MM.1S (cell line): ENCODE data around the gene TPCN2.

Experiments used
- DNase-seq: peaks from one replicate; pipeline ENCODE4 v3.0.0-alpha.2; 2015
- H2AFZ ChIP-seq: fragments of 300-600 bp; sonication (generic); 2 replicates; pipeline ENCODE4 v1.6.0; 2016; ENCODE audit warnings: antibody characterized with exemption, low read length
- H3F3A ChIP-seq: fragments of 300-600 bp; sonication (generic); 2 replicates; pipeline ENCODE4 v1.6.1; 2016; ENCODE audit warnings: mild to moderate bottlenecking, antibody characterized with exemption, low read length, moderate library complexity, mixed read lengths; ENCODE audit not compliant: insufficient read depth
- H3K27ac ChIP-seq: fragments of 300-600 bp; sonication (generic); 2 replicates; pipeline ENCODE4 v1.5.1; 2016; ENCODE audit warnings: mild to moderate bottlenecking, low read length
- H3K27me3 ChIP-seq: fragments of 300-600 bp; sonication (generic); replicated peaks from 2 replicates; pipeline ENCODE4 v1.6.0; 2016; ENCODE audit warnings: low read length; ENCODE audit not compliant: insufficient read depth
- H3K36me3 ChIP-seq: fragments of 300-600 bp; sonication (generic); replicated peaks from 2 replicates; pipeline ENCODE4 v1.6.1; 2016; ENCODE audit warnings: mild to moderate bottlenecking, low read length, mixed read lengths; ENCODE audit not compliant: insufficient read depth
- H3K4me1 ChIP-seq: fragments of 300-600 bp; sonication (generic); 2 replicates; pipeline ENCODE4 v1.6.1; 2016; ENCODE audit warnings: low read length, mixed read lengths
- H3K4me2 ChIP-seq: fragments of 300-600 bp; sonication (generic); 2 replicates; pipeline ENCODE4 v1.6.0; 2016; ENCODE audit warnings: low read depth, low read length
- H3K4me3 ChIP-seq: fragments of 300-600 bp; sonication (generic); 2 replicates; pipeline ENCODE4 v1.5.1; 2016; ENCODE audit warnings: low read length, mixed read lengths
- H3K79me2 ChIP-seq: fragments of 300-600 bp; sonication (generic); 2 replicates; pipeline ENCODE4 v1.6.1; 2016; ENCODE audit warnings: mixed run types, low read length, mixed read lengths
- H3K9ac ChIP-seq: fragments of 300-600 bp; sonication (generic); 2 replicates; pipeline ENCODE4 v1.6.1; 2016; ENCODE audit warnings: low read length, mixed read lengths
- H3K9me2 ChIP-seq: fragments of 300-600 bp; sonication (generic); replicated peaks from 2 replicates; pipeline ENCODE4 v1.6.1; 2016; ENCODE audit warnings: mild to moderate bottlenecking, low read length, mixed read lengths; ENCODE audit not compliant: insufficient read depth
- H3K9me3 ChIP-seq: fragments of 300-600 bp; sonication (generic); replicated peaks from 2 replicates; pipeline ENCODE4 v1.6.1; 2016; ENCODE audit warnings: mild to moderate bottlenecking, low read length, mixed read lengths; ENCODE audit not compliant: insufficient read depth
- H4K20me1 ChIP-seq: fragments of 300-600 bp; sonication (generic); 2 replicates; pipeline ENCODE4 v1.6.1; 2016; ENCODE audit warnings: mild to moderate bottlenecking, low read length, moderate library complexity, mixed read lengths; ENCODE audit not compliant: insufficient read depth
- EZH2 ChIP-seq: fragments of 300-600 bp; sonication (generic); optimal IDR thresholded peaks from 2 replicates; pipeline ENCODE3; 2017; ENCODE audit warnings: low read depth, mild to moderate bottlenecking, antibody characterized with exemption, low read length, mixed read lengths
- EZH2phosphoT487 ChIP-seq: fragments of 300-600 bp; sonication (generic); IDR thresholded peaks from 2 replicates; pipeline ENCODE4 v1.6.1; 2018; ENCODE audit warnings: antibody characterized with exemption, low read length
- TF ChIP-seq, protein P1 (sequence below): fragments of 300-600 bp; sonication (generic); IDR thresholded peaks from 2 replicates; pipeline ENCODE4 v1.5.1; 2016; ENCODE audit warnings: antibody characterized with exemption, low read length, mixed read lengths

Gene TPCN2

GRCh38 chr11:69059429-69059828 lies 10.7 kb downstream of the TPCN2 start:
- no peak for DNase-seq
- peaks cover 13% of the 10 kb centered on the region; the same call in 1 of the 2 replicates for H3F3A ChIP-seq
- H3K9me3 ChIP-seq = no peaks in the 10 kb centered on the region
- no peaks in the 10 kb centered on the region for H3K36me3 ChIP-seq
- no peak overlapping the region for H3K27ac ChIP-seq
- TF ChIP-seq EZH2phosphoT487 (no peak), EZH2 (no peak)
- TF ChIP-seq, protein P1, sequence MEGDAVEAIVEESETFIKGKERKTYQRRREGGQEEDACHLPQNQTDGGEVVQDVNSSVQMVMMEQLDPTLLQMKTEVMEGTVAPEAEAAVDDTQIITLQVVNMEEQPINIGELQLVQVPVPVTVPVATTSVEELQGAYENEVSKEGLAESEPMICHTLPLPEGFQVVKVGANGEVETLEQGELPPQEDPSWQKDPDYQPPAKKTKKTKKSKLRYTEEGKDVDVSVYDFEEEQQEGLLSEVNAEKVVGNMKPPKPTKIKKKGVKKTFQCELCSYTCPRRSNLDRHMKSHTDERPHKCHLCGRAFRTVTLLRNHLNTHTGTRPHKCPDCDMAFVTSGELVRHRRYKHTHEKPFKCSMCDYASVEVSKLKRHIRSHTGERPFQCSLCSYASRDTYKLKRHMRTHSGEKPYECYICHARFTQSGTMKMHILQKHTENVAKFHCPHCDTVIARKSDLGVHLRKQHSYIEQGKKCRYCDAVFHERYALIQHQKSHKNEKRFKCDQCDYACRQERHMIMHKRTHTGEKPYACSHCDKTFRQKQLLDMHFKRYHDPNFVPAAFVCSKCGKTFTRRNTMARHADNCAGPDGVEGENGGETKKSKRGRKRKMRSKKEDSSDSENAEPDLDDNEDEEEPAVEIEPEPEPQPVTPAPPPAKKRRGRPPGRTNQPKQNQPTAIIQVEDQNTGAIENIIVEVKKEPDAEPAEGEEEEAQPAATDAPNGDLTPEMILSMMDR = no peak
- peaks cover 20% of the 10 kb centered on the region for H3K4me1 ChIP-seq
- no peaks in the 10 kb centered on the region for H4K20me1 ChIP-seq
- H3K27me3 ChIP-seq = no peaks in the 10 kb centered on the region
- no peak overlapping the region for H3K9ac ChIP-seq
- H3K4me2 ChIP-seq = no peak overlapping the region
- no peak overlapping the region for H2AFZ ChIP-seq
- H3K9me2 ChIP-seq = no peaks in the 10 kb centered on the region
- H3K79me2 ChIP-seq = peaks cover 9% of the 10 kb centered on the region
- H3K4me3 ChIP-seq = no peak overlapping the region

DNA sequence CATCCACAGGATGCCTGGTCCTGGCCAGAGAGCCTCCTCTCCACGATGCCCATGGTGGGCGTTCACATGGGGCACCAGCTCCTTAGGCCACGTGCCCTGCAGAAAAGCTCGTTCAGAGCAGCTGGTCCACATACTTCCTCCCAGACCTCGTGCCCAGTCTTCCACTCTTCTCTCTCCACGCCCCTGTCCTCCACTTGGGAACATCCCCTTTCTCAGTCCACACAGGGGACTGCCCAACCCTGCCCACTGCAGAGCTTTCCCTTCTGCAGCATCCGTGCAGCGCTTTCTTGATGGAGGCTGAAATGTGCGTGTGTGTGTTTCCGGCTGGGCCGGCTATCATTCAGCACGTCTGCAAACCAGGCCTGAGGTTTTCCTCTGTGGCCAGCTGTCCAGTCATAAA lies 11.3 kb downstream of the TPCN2 start:
- Histone ChIP-seq H3K4me2 (no peak overlapping the region), H3K36me3 (no peaks in the 10 kb centered on the region), H3K79me2 (peaks cover 4% of the 10 kb centered on the region; the same call in 1 of the 2 replicates), H3K4me3 (no peak overlapping the region), H3K27me3 (no peaks in the 10 kb centered on the region), H2AFZ (no peak overlapping the region), H3K9me2 (no peaks in the 10 kb centered on the region), H3K27ac (no peak overlapping the region), H3F3A (peaks cover 11% of the 10 kb centered on the region; the same call in 1 of the 2 replicates), H3K9ac (no peak overlapping the region), H3K4me1 (peaks cover 14% of the 10 kb centered on the region), H4K20me1 (no peaks in the 10 kb centered on the region), H3K9me3 (no peaks in the 10 kb centered on the region)
- DNase-seq = no peak
- TF ChIP-seq EZH2 (no peak), EZH2phosphoT487 (no peak)
- TF ChIP-seq, protein P1 = no peak

DNA sequence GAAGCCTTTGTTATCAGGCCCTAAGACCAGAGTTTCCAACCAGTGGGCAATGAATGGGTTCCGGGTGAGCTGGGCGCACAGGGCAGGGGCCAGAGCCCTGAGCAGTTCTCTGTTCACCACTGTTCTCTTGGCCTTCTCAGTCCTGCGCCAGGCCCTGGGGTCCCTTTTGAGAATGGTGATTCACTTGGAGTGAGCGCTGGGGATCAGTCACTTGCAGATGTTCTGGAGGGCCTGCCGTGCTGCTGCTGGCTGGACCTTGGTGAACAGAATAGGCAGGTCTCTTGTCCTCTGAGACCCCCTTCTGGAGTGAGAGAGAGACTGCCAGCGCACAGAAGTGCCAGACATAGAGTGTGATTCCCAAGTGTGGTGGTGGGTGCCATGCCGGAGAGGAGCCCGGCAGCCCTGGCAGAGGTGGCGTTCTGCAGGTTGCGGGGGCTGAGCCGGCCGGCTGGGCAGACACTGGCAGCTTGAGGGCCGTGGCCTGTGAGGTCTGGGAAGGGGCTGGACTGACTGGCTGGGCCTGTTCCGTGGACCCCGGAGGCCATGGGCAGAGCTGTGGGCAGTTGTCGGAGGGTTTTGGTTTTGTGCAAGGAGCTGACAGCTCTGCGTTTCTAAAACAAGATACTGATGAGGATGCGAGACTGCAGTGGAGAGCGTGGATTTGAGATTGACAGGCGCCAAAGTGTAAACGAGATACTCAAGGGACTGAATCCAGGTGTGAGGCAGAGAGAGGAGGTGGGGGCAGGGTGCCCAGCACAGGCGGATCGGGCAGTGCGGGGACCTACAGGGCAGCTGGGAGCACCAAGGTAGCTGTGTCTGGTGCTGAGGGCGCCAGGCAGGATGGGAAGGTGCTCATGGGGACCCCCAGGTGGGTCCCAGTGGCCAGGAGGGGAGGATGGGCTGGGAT lies 12.3 kb downstream of the TPCN2 start:
- TF ChIP-seq EZH2phosphoT487 (no peak), EZH2 (no peak)
- TF ChIP-seq, protein P1 = no peak
- Histone ChIP-seq H3K4me1 (peaks cover 4% of the 10 kb centered on the region; the same call in 1 of the 2 replicates), H3F3A (peaks cover under 1% of the 10 kb centered on the region; the same call in 1 of the 2 replicates), H3K79me2 (peaks cover 4% of the 10 kb centered on the region; the same call in 1 of the 2 replicates), H3K36me3 (no peaks in the 10 kb centered on the region), H3K9me3 (no peaks in the 10 kb centered on the region), H4K20me1 (no peaks in the 10 kb centered on the region), H3K27ac (no peak overlapping the region), H2AFZ (no peak overlapping the region), H3K9me2 (no peaks in the 10 kb centered on the region), H3K27me3 (no peaks in the 10 kb centered on the region), H3K4me3 (no peak overlapping the region), H3K9ac (no peak overlapping the region), H3K4me2 (no peak overlapping the region)
- DNase-seq = no peak
